GM13977 (cell line): ENCODE data around the gene PRTFDC1.
A peak's percentile ranks its signal among the peaks of the same experiment; 100 is the strongest.

Experiments used
- DNase-seq: peaks from one replicate; pipeline ENCODE4 v3.0.0; 2012; ENCODE audit warnings: low spot score
- CTCF ChIP-seq: IDR thresholded peaks from 2 replicates; pipeline ENCODE4 v1.5.1; 2012; ENCODE audit warnings: mild to moderate bottlenecking, control low read depth; ENCODE audit not compliant: insufficient read depth; ENCODE audit errors: extremely low read depth, missing control alignments
- in situ Hi-C: fragments of 300-500 bp; cut with MboI; formaldehyde crosslinking; loops from one replicate; pipeline ENCODE4 v1.12.0; 2022; ENCODE audit warnings: low sequenced_read_pairs, low pct_unique_long_range_greater_than_20kb, mixed read lengths, inconsistent platforms; ENCODE audit not compliant: unreplicated experiment

The PRTFDC1 gene

GRCh38 chr10:24950439-24950838 is 2.0 kb downstream of the PRTFDC1 start:
- in situ Hi-C loops, result no loop called here
- no peak for DNase-seq
- TF ChIP-seq CTCF, result no peak

DNA sequence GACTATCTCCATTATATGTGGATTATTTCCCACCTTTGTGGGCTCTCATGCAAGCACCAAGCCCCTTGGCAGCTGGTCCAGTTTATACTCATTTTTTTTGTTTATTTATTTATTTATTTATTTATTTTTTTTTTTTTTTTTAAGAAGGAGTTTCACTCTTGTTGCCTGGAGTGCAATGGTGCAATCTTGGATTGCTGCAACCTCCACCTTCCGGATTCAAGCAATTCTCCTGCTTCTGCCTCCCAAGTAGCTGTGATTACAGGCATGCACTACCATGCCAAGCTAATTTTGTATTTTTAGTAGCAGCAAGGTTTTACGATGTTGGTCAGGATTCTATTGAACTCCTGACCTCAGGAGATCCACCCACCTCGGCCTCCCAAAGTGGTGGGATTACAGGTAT is 2.8 kb downstream of the PRTFDC1 start:
- TF ChIP-seq CTCF, result no peak
- DNase-seq, result no peak
- in situ Hi-C loops, result no loop called here

DNA sequence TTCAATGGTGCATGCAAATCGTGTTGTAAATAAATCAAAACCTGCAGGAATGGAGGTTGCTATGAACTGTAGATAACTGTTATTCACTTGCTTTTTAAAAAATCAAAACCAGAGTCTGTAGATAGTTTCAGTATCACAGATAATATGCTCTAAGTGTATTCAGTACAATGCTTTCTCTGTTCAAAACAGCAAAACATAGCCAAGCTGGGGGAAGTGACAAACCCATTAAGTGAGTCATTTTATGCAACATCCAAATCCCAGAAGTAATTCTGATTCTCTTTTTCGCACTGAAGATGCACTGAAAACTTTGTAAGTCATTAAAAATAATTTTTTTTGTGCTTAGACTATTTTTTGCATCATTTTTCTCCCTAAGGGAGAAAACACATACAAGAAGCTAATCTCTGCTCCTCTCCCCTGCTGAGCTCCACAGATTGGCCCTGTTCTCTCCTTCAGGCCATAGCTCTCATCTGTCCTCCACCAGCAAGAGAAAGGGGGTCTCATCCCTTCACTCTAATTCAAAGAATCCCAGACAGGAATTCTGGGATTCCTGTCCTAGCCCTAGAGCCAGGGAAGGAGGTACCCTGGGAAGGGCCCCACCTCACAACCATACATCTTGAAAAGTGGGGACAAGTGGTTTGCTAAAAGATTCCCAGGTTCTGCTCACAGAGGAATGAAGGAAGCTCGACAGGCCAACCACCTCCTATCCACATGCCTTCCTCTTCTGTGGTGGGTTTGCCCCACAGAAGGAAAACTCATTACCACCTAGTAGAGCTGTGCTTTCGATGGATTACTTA is 4.9 kb downstream of the PRTFDC1 start:
- in situ Hi-C loops, result no loop called here
- DNase-seq, result peak; percentile 31
- no peak for TF ChIP-seq CTCF

GRCh38 chr10:24944512-24945255 is 7.7 kb downstream of the PRTFDC1 start:
- no peak for TF ChIP-seq CTCF
- in situ Hi-C loops, result no loop called here
- DNase-seq, result no peak

DNA sequence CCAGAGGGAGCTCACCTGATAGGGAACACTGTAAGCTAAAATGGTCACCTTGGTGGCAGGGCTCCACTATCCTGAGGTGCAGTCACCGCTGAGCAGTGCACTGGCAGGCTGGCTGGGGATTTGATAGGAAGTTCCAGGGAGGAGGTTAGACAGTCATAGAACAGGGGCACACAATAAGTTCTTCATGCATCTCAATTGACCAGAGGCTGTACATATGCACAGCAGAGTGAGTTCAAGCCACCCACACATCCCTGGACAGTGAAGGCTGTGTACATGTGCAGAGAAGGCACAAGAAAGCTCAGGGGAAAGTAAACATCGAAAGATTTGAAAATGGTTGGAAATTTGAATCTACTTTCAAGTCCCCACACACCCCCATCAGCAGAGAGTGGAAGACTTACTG is 13.9 kb downstream of the PRTFDC1 start:
- no peak for TF ChIP-seq CTCF
- in situ Hi-C loops, result no loop called here
- no peak for DNase-seq

DNA sequence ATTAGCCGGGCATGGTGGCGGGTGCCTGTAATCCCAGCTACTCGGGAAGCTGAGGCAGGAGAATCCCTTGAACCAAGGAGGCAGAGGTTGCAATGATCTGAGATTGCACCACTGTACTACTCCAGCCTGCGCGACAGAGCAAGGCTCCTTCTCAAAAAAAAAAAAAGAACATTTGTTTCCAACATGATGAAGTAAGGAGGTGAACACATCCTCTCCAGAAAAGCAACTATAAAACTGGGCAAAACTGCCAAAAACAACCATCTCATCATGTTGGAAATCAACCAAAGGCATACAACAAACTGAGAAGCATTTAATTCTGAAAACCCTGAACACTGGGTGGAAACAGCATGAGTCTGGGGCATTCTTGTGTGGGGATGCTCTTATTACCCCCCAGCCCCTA is 14.3 kb downstream of the PRTFDC1 start:
- TF ChIP-seq CTCF, result no peak
- in situ Hi-C loops, result no loop called here
- DNase-seq, result no peak
